ENCODE results near the gene INHBB. TPM values are rescaled to one million over a fixed set of nuclear protein-coding genes. Genes with fewer than 3 reads are reported as not detected.

INHBB gene
- total and polyA plus RNA-seq, 2 of the 4 experiments (the other 2 are of a cell fraction) = 0.18 to 0.92 TPM

DNA sequence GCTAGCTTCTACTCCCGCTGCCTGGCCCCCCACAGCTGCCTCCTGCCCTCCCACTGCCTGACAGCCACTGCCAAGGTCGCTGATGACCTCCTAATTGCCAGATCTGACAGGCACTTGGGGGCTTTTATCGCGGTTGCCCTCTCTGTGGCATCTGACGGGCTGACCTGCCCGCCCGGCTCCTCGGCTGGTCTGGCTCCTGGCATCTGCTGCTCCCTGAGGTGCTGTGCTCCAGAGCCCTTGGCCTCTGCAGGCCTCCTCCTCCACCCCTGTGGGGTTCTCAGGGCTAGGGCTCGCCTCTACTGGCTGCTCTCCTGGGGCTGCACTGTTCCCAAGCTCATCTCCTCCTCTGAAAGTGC is 43.1 kb downstream of the INHBB start:
- H3K9me3 ChIP-seq (ENCODE audit: control insufficient read depth, insufficient read depth, low read length) = peaks cover 5% of the 10 kb centered on the region
- ATAC-seq (ENCODE audit: low read depth) (no peak), DNase-seq (no peak)
- H3K14ac ChIP-seq (replicated peaks; ENCODE audit: low read depth, low read length) = no peak overlapping the region
- H4K8ac ChIP-seq (ENCODE audit: low read depth in 2 of 2, low read length in 2 of 2) = no peak overlapping the region
- no peak overlapping the region for H2AFZ ChIP-seq (replicated peaks; ENCODE audit: low read length, poor library complexity)
- no peak overlapping the region for H3K27ac ChIP-seq (ENCODE audit: insufficient read depth, low read length)
- H3K4me3 ChIP-seq (ENCODE audit: insufficient read depth, low read depth, low read length) = no peak overlapping the region
- H3K79me1 ChIP-seq (ENCODE audit: low read depth in 1 of 2, low read length in 2 of 2) = no peaks in the 10 kb centered on the region
- H3K9me1 ChIP-seq (ENCODE audit: insufficient read depth, low read length) = no peaks in the 10 kb centered on the region
- CTCF ChIA-PET = no interaction called here
- H3K23ac ChIP-seq (ENCODE audit: low read depth, low read length) = no peak overlapping the region
- H3K4ac ChIP-seq (ENCODE audit: low read depth, low read length) = no peak overlapping the region
- H2BK120ac ChIP-seq (ENCODE audit: low read depth, low read length) = no peak overlapping the region
- no peaks in the 10 kb centered on the region for H4K20me1 ChIP-seq (ENCODE audit: insufficient read depth, low read length)
- no peak overlapping the region for H3K4me2 ChIP-seq (ENCODE audit: low read depth, low read length)
- H2AK5ac ChIP-seq (ENCODE audit: low read depth, low read length) = no peak overlapping the region
- H3K4me1 ChIP-seq (ENCODE audit: control insufficient read depth, insufficient read depth, low read length) = no peaks in the 10 kb centered on the region
- POLR2A ChIA-PET (ENCODE audit: unreplicated experiment) = no interaction called here
- H3K56ac ChIP-seq (ENCODE audit: extremely low read depth, insufficient read depth, low read length) = no peak overlapping the region
- H3K9ac ChIP-seq (ENCODE audit: low read depth, low read length) = no peak overlapping the region
- no peak overlapping the region for H2BK15ac ChIP-seq (ENCODE audit: low read depth, low read length)
- H2BK5ac ChIP-seq (ENCODE audit: low read depth, low read length, poor library complexity, severe bottlenecking) = no peak overlapping the region
- H3K27me3 ChIP-seq (ENCODE audit: control insufficient read depth, insufficient read depth, low read length) = peaks cover 63% of the 10 kb centered on the region
- TF ChIP-seq NFE2L2 (IDR thresholded peaks at IDR 0.05; ENCODE audit: low read depth, low read length) (no peak), POLR2A (IDR thresholded peaks at IDR 0.05; ENCODE audit: low read depth, low read length) (no peak), CHD1 (IDR thresholded peaks at IDR 0.05; ENCODE audit: low read depth, low read length) (no peak), MXI1 (IDR thresholded peaks at IDR 0.05; ENCODE audit: borderline replicate concordance, low read depth, low read length) (no peak), RAD21 (IDR thresholded peaks at IDR 0.05; ENCODE audit: low read length) (no peak), MAFK (IDR thresholded peaks at IDR 0.05; ENCODE audit: low read depth, low read length) (no peak), RFX5 (IDR thresholded peaks at IDR 0.05; ENCODE audit: low read depth, low read length) (no peak), MAZ (IDR thresholded peaks at IDR 0.05; ENCODE audit: borderline replicate concordance, low read depth, low read length) (no peak), RCOR1 (IDR thresholded peaks at IDR 0.05; ENCODE audit: insufficient replicate concordance, low read length) (no peak), SMC3 (IDR thresholded peaks at IDR 0.05; ENCODE audit: low read depth, low read length) (no peak), FOS (IDR thresholded peaks at IDR 0.05; ENCODE audit: low read depth, low read length) (no peak)
- TF ChIP-seq, protein P1, sequence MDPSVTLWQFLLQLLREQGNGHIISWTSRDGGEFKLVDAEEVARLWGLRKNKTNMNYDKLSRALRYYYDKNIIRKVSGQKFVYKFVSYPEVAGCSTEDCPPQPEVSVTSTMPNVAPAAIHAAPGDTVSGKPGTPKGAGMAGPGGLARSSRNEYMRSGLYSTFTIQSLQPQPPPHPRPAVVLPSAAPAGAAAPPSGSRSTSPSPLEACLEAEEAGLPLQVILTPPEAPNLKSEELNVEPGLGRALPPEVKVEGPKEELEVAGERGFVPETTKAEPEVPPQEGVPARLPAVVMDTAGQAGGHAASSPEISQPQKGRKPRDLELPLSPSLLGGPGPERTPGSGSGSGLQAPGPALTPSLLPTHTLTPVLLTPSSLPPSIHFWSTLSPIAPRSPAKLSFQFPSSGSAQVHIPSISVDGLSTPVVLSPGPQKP (IDR thresholded peaks at IDR 0.05; ENCODE audit: borderline replicate concordance, low read depth, low read length) = no peak
- in situ Hi-C loops (cut with MboI; ENCODE audit: low sequenced_read_pairs) = no loop called here
- no peak overlapping the region for H4K91ac ChIP-seq (ENCODE audit: insufficient read depth, low read depth, low read length)
- H4K5ac ChIP-seq (ENCODE audit: low read depth, low read length) = no peak overlapping the region
- dilution Hi-C loops (cut with HindIII; ENCODE audit: low sequenced_read_pairs, unreplicated experiment) = no loop called here
- no peak overlapping the region for H2BK20ac ChIP-seq (ENCODE audit: low read depth, low read length)
- BruUV-seq (replicated peaks) = no TSS peak
- intact Hi-C loops (cut with micrococcal nuclease) = no loop called here
- WGBS, 2 experiments (ENCODE audit: extremely low coverage in 2 of 2, insufficient read length in 1 of 2) = 29% methylated on average over 4 of the region's 9 CpGs; no CpG with 5 or more reads in 1 of the 2 experiments
- H3K18ac ChIP-seq (ENCODE audit: low read depth, low read length) = no peak overlapping the region
- no peak overlapping the region for H2AK9ac ChIP-seq (replicated peaks; ENCODE audit: low read depth, low read length, poor library complexity)
- H3K36me3 ChIP-seq (ENCODE audit: control insufficient read depth, insufficient read depth, low read length) = no peaks in the 10 kb centered on the region

Data from IMR-90 (cell line).